CD14-positive monocyte (primary cell): ENCODE data around the gene KLF3. TPM values are rescaled to one million over a fixed set of nuclear protein-coding genes. Genes with fewer than 3 reads are reported as not detected.

Experiments
- DNase-seq, 3 donors: peaks; one replicate each; pipeline ENCODE4 v3.0.0-alpha.2; 2011 to 2022
- H2AFZ ChIP-seq: 2 replicates; pipeline ENCODE4 v1.6.0; 2012; ENCODE audit warnings: mild to moderate bottlenecking, low read depth, low read length, inconsistent platforms; ENCODE audit not compliant: insufficient read depth, poor library complexity, severe bottlenecking
- H3K27ac ChIP-seq, 2 donors: 1 replicate in 1 of 2; 2 replicates in 1 of 2; pipeline ENCODE4 v1.5.1; 2012 to 2013; ENCODE audit warnings: low read length in 2 of 2, control low read depth in 1 of 2, inconsistent platforms in 1 of 2, low read depth in 1 of 2, mild to moderate bottlenecking in 1 of 2
- H3K27me3 ChIP-seq, 2 donors: one replicate each; pipeline versions ENCODE4 v1.6.0 to v1.6.1; 2011 to 2013; ENCODE audit warnings: low read length in 2 of 2; ENCODE audit not compliant: control insufficient read depth in 2 of 2, insufficient read depth in 2 of 2
- H3K36me3 ChIP-seq, 2 donors: replicated peaks in 1 of 2; 1 replicate in 1 of 2; 2 replicates in 1 of 2; pipeline versions ENCODE4 v1.5.1 to v1.6.1; 2012 to 2013; ENCODE audit warnings: low read length in 2 of 2, control low read depth in 1 of 2, inconsistent platforms in 1 of 2, mild to moderate bottlenecking in 1 of 2; ENCODE audit not compliant: insufficient read depth in 2 of 2, control insufficient read depth in 1 of 2
- H3K4me1 ChIP-seq, 2 donors: 1 replicate in 1 of 2; 2 replicates in 1 of 2; pipeline versions ENCODE4 v1.5.1 to v1.6.1; 2012 to 2013; ENCODE audit warnings: low read length in 2 of 2, control low read depth in 1 of 2, inconsistent platforms in 1 of 2, mild to moderate bottlenecking in 1 of 2, moderate library complexity in 1 of 2; ENCODE audit not compliant: insufficient read depth in 2 of 2, control insufficient read depth in 1 of 2
- H3K4me2 ChIP-seq: replicated peaks from 2 replicates; pipeline ENCODE3; 2012; ENCODE audit warnings: low read length, moderate library complexity, mild to moderate bottlenecking; ENCODE audit not compliant: poor library complexity, severe bottlenecking; ENCODE audit errors: extremely low read depth
- H3K4me3 ChIP-seq, 3 experiments: fragments of 200-600 bp in 1 of 3; sonication (generic) in 1 of 3; replicated peaks in 1 of 3; 1 replicate in 2 of 3; 2 replicates in 1 of 3; pipeline ENCODE4 v1.5.1; 2011 to 2013; ENCODE audit warnings: low read length in 3 of 3, mild to moderate bottlenecking in 3 of 3, control low read depth in 2 of 3, low read depth in 2 of 3, inconsistent platforms in 1 of 3, moderate library complexity in 1 of 3
- H3K79me2 ChIP-seq: 2 replicates; pipeline ENCODE4 v1.6.0; 2012; ENCODE audit warnings: mild to moderate bottlenecking, control low read depth, inconsistent platforms, low read length, moderate library complexity; ENCODE audit not compliant: insufficient read depth
- H3K9ac ChIP-seq: 2 replicates; pipeline ENCODE4 v1.6.0; 2017; ENCODE audit warnings: low read length, mild to moderate bottlenecking; ENCODE audit not compliant: insufficient read depth, poor library complexity, severe bottlenecking
- H3K9me3 ChIP-seq, 2 donors: replicated peaks in 1 of 2; 1 replicate in 1 of 2; 2 replicates in 1 of 2; pipeline versions ENCODE4 v1.5.1 to v1.6.1; 2012 to 2013; ENCODE audit warnings: low read length in 2 of 2, control low read depth in 1 of 2; ENCODE audit not compliant: control insufficient read depth in 1 of 2, insufficient read depth in 1 of 2
- H4K20me1 ChIP-seq: 2 replicates; pipeline ENCODE4 v1.6.0; 2012; ENCODE audit warnings: mild to moderate bottlenecking, low read length, control low read depth, moderate library complexity; ENCODE audit not compliant: insufficient read depth
- H3K27ac Mint-ChIP-seq, 7 donors: one replicate each; pipeline ENCODE4 v1.8.0; 2020; ENCODE audit warnings: mild to moderate bottlenecking in 7 of 7, mixed read lengths in 7 of 7, moderate library complexity in 6 of 7, inconsistent platforms in 2 of 7
- H3K27me3 Mint-ChIP-seq, 3 donors: one replicate each; pipeline ENCODE4 v1.8.0; 2021 to 2022; ENCODE audit warnings: low read depth in 3 of 3, mild to moderate bottlenecking in 3 of 3, mixed read lengths in 3 of 3, moderate library complexity in 3 of 3, inconsistent platforms in 1 of 3
- H3K36me3 Mint-ChIP-seq, 2 donors: one replicate each; pipeline ENCODE4 v1.8.0; 2020; ENCODE audit warnings: mixed read lengths in 2 of 2, inconsistent platforms in 1 of 2, mild to moderate bottlenecking in 1 of 2
- H3K4me1 Mint-ChIP-seq: one replicate; pipeline ENCODE4 v1.8.0; 2020; ENCODE audit warnings: mild to moderate bottlenecking, mixed read lengths
- H3K4me3 Mint-ChIP-seq, 2 donors: one replicate each; pipeline ENCODE4 v1.8.0; 2020; ENCODE audit warnings: mild to moderate bottlenecking in 2 of 2, mixed read lengths in 2 of 2, moderate library complexity in 1 of 2
- H3K9me3 Mint-ChIP-seq, 7 donors: one replicate each; pipeline ENCODE4 v1.8.0; 2020 to 2022; ENCODE audit warnings: mixed read lengths in 7 of 7, mild to moderate bottlenecking in 6 of 7, moderate library complexity in 6 of 7, inconsistent platforms in 2 of 7
- WGBS: methylation state at CpG from one replicate; pipeline ENCODE4 v1.1.5; 2013; ENCODE audit warnings: missing lambda C conversion rate; ENCODE audit not compliant: insufficient coverage; 5-methylcytosine and 5-hydroxymethylcytosine counted together
- intact Hi-C, 2 donors: fragments of 100-400 bp; cut with micrococcal nuclease; formaldehyde crosslinking; loops; one replicate each; pipeline versions ENCODE4 v1.15.0 to v1.15.1; 2023
- polyA plus RNA-seq, 3 donors: library from polyadenylated mRNA; depleted of rRNA in 1 of 3; unstranded in 2 of 3; stranded (reverse) in 1 of 3; fragments of 300-500 nt in 2 of 3; fragments of >200 nt in 1 of 3; fragmentation: Illumina TruSeq in 2 of 3; gene quantifications; 1 replicate in 2 of 3; 2 replicates in 1 of 3; pipeline ENCODE4 v1.2.3, GENCODE V29; 2012 to 2021
- TF ChIP-seq, protein P1 (sequence below): fragments of 200-600 bp; IDR thresholded peaks from one replicate; pipeline ENCODE4 v1.8.0; 2022; ENCODE audit warnings: antibody characterized with exemption, mild to moderate bottlenecking

KLF3 gene
- polyA plus RNA-seq, 3 donors = 46.3 to 95.7 (median 53.9) TPM

DNA sequence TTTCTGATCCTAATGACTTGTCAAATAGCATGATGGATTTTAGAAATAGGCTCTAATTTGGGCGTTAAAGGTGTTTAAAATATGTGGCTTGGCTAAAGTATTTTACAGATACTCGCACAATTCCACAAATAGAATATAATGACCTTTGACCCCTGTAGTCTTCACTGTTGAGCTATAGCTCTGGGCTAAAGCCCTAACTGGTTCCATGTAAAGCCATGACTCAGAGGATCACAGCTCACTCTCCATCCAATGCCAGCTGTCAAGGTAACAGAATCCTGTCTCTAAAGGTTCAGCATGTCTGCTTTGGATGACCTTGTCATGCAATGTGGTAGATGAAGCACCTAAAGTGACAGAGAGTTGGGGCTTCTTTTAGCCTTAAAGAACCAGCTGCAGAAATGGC is 76.3 kb downstream of the KLF3 start:
- TF ChIP-seq, protein P1, sequence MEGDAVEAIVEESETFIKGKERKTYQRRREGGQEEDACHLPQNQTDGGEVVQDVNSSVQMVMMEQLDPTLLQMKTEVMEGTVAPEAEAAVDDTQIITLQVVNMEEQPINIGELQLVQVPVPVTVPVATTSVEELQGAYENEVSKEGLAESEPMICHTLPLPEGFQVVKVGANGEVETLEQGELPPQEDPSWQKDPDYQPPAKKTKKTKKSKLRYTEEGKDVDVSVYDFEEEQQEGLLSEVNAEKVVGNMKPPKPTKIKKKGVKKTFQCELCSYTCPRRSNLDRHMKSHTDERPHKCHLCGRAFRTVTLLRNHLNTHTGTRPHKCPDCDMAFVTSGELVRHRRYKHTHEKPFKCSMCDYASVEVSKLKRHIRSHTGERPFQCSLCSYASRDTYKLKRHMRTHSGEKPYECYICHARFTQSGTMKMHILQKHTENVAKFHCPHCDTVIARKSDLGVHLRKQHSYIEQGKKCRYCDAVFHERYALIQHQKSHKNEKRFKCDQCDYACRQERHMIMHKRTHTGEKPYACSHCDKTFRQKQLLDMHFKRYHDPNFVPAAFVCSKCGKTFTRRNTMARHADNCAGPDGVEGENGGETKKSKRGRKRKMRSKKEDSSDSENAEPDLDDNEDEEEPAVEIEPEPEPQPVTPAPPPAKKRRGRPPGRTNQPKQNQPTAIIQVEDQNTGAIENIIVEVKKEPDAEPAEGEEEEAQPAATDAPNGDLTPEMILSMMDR = no peak
- H3K27me3 Mint-ChIP-seq = peaks cover 0 to 3% (median 2%) of the 10 kb centered on the region in 3 donors
- Histone ChIP-seq H3K4me3 (no peak overlapping the region), H4K20me1 (no peaks in the 10 kb centered on the region), H3K27me3 (no peaks in the 10 kb centered on the region), H3K4me2 (no peak overlapping the region), H2AFZ (no peak overlapping the region), H3K36me3 (no peaks in the 10 kb centered on the region), H3K79me2 (no peaks in the 10 kb centered on the region), H3K9me3 (no peaks in the 10 kb centered on the region), H3K4me1 (peaks cover 17 to 25% of the 10 kb centered on the region in 2 donors), H3K27ac (no peak overlapping the region), H3K9ac (no peak overlapping the region)
- intact Hi-C loops = no loop called here
- H3K4me3 Mint-ChIP-seq = no peak overlapping the region
- DNase-seq = no peak
- H3K27ac Mint-ChIP-seq = no peak overlapping the region
- H3K4me1 Mint-ChIP-seq = peaks cover 28% of the 10 kb centered on the region
- peaks cover 0 to 10% (median 0%) of the 10 kb centered on the region in 7 donors for H3K9me3 Mint-ChIP-seq
- 100% methylated on average over 1 of the region's 2 CpGs for WGBS
- no peaks in the 10 kb centered on the region for H3K36me3 Mint-ChIP-seq

DNA sequence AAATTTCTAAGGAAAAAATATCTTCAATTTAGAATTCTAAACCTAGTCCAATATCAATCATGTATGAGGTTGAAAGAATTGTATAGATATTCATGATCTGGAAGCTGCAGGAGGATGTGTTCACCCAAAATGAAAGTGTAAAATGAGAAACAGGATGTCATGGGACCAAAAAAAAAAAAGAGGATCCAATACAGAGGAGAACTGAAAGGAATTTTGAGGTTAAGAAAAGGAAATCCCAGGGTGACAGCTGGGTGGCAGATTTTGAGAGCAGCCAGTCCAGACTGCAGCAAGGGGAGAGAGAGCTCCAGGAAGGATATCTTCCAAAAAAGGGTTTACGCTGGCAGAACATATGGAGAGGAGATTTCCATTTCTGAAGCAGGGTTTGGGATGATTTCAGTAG is 79.9 kb downstream of the KLF3 start:
- Histone ChIP-seq H3K4me1 (peaks cover 17 to 24% of the 10 kb centered on the region in 2 donors), H3K79me2 (no peaks in the 10 kb centered on the region), H3K4me3 (peak overlapping the region; percentile 26 to 73 (median 41)), H3K36me3 (peaks cover 0 to 10% of the 10 kb centered on the region in 2 donors), H2AFZ (peak overlapping the region; percentile 34), H3K9ac (no peak overlapping the region), H3K9me3 (peaks cover 25 to 26% of the 10 kb centered on the region in 2 donors), H4K20me1 (no peaks in the 10 kb centered on the region), H3K4me2 (peak overlapping the region; percentile 78), H3K27ac (peak overlapping the region; percentile 26 to 75), H3K27me3 (no peaks in the 10 kb centered on the region)
- TF ChIP-seq, protein P1 = no peak
- intact Hi-C loops = no loop called here
- H3K4me3 Mint-ChIP-seq = peak overlapping the region; percentile 71 to 87
- H3K27me3 Mint-ChIP-seq = peaks cover 0 to 3% (median 1%) of the 10 kb centered on the region in 3 donors
- peak overlapping the region; percentile 73 to 94 (median 83) for H3K27ac Mint-ChIP-seq
- peak; percentile 41 to 73 (median 49) for DNase-seq
- WGBS = no CpG with 5 or more reads among the region's 1 CpG
- H3K36me3 Mint-ChIP-seq = peaks cover 14 to 16% of the 10 kb centered on the region in 2 donors
- H3K4me1 Mint-ChIP-seq = peaks cover 32% of the 10 kb centered on the region
- peaks cover 10 to 35% (median 22%) of the 10 kb centered on the region in 7 donors for H3K9me3 Mint-ChIP-seq
